Activated T-cell treated with anti-CD3 and anti-CD28 coated beads, Interleukin-2, amount 50 U/mL, for 4 hours (primary cell): ENCODE results near the gene C9orf78. TPM values are rescaled to one million over a fixed set of nuclear protein-coding genes. Genes with fewer than 3 reads are reported as not detected.

Experiments
- ATAC-seq, 2 donors: fragments of 200-7000 bp; cut with Tn5 transposase; one replicate each; pipeline ENCODE4 v1.10.0; 2021
- DNase-seq: peaks from one replicate; pipeline ENCODE4 v3.0.0-alpha.2; 2020
- H3K27me3 Mint-ChIP-seq: one replicate; pipeline ENCODE4 v1.8.0; 2021; ENCODE audit warnings: low read depth, mixed read lengths
- H3K36me3 Mint-ChIP-seq: one replicate; pipeline ENCODE4 v1.8.0; 2022; ENCODE audit warnings: mixed read lengths; ENCODE audit not compliant: insufficient read depth
- H3K4me1 Mint-ChIP-seq: one replicate; pipeline ENCODE4 v1.8.0; 2021; ENCODE audit warnings: low read depth, mixed read lengths
- H3K4me3 Mint-ChIP-seq: one replicate; pipeline ENCODE4 v1.8.0; 2021; ENCODE audit warnings: mild to moderate bottlenecking, moderate library complexity, mixed read lengths
- H3K9me3 Mint-ChIP-seq: one replicate; pipeline ENCODE4 v1.8.0; 2021; ENCODE audit warnings: mixed read lengths
- total RNA-seq, 3 donors: library from RNA; stranded (reverse); gene quantifications; one replicate each; pipeline ENCODE4 v1.2.1, GENCODE V29; 2021

Gene C9orf78
- total RNA-seq, 3 donors from 2014 or later = 74.8 to 92.6 (median 76.2) TPM

DNA sequence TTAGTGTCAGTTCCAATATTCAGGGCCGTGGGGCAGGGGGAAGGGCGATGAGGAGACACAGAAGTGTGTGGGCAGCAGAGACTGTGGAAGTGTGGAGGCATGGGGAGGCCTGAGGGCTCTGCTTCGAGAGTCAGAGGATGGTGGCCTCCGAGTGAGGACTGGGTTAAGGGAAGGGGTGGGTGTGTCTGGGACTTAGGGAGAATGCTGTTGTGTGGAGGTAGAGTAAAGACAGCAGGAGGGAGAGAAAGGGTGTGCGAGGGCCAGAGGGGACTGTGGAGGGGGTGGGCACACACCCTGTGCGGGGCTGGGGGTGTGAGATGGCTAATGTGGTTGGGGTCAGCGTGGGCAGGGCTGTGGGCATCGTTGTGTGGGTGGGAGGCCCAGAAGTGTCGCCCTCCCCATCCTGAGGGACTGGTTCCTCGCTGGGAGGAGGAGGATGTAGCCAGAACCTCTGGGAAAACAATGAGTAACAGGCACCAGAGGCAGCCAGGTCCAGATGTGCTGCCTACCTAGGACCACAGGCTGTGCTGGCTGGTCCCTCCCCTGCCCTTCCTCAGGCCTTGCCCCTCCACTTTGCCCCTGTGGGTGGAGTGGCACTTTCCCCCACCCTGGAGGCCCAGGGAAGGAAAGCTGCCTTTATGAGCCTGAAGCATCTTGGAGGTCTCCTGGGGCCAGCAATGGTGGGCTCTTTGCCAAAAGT is 4.4 kb upstream of the C9orf78 start:
- H3K9me3 Mint-ChIP-seq = no peaks in the 10 kb centered on the region
- H3K4me1 Mint-ChIP-seq = peaks cover 63% of the 10 kb centered on the region
- H3K27me3 Mint-ChIP-seq = no peaks in the 10 kb centered on the region
- peaks cover 12% of the 10 kb centered on the region for H3K36me3 Mint-ChIP-seq
- DNase-seq (no peak), ATAC-seq (no peak)
- H3K4me3 Mint-ChIP-seq = peak overlapping the region; percentile 42

GRCh38 chr9:129838707-129839259 is 3.7 kb upstream of the C9orf78 start:
- ATAC-seq (peak; percentile 39 to 56), DNase-seq (no peak)
- Mint-ChIP-seq H3K27me3 (no peaks in the 10 kb centered on the region), H3K9me3 (no peaks in the 10 kb centered on the region), H3K36me3 (peaks cover 12% of the 10 kb centered on the region), H3K4me1 (peaks cover 69% of the 10 kb centered on the region), H3K4me3 (peak overlapping the region; percentile 42)

- Mint-ChIP-seq H3K27me3 (no peaks in the 10 kb centered on the region), H3K36me3 (peaks cover 22% of the 10 kb centered on the region), H3K4me1 (peaks cover 69% of the 10 kb centered on the region), H3K9me3 (no peaks in the 10 kb centered on the region), H3K4me3 (peak overlapping the region; percentile 91)
- ATAC-seq (no peak), DNase-seq (peak; percentile 44)
Measured at GRCh38 chr9:129836311-129837007, 1.4 kb upstream of the C9orf78 start.

- peaks cover 62% of the 10 kb centered on the region for H3K4me1 Mint-ChIP-seq
- peak overlapping the region; percentile 91 for H3K4me3 Mint-ChIP-seq
- H3K36me3 Mint-ChIP-seq = peaks cover 24% of the 10 kb centered on the region
- peak in 1 of 2 donors; percentile 1 for ATAC-seq
- no peak for DNase-seq
- no peaks in the 10 kb centered on the region for H3K9me3 Mint-ChIP-seq
- H3K27me3 Mint-ChIP-seq = no peaks in the 10 kb centered on the region
Measured at GRCh38 chr9:129835860-129836223, 767 bp upstream of the C9orf78 start.

- Mint-ChIP-seq H3K9me3 (no peaks in the 10 kb centered on the region), H3K27me3 (no peaks in the 10 kb centered on the region), H3K4me1 (peaks cover 52% of the 10 kb centered on the region), H3K4me3 (peak overlapping the region; percentile 98), H3K36me3 (peaks cover 28% of the 10 kb centered on the region)
- ATAC-seq (peak; percentile 6 to 11), DNase-seq (peak; percentile 40)
Measured at GRCh38 chr9:129834489-129835127, 467 bp downstream of the C9orf78 start.

DNA sequence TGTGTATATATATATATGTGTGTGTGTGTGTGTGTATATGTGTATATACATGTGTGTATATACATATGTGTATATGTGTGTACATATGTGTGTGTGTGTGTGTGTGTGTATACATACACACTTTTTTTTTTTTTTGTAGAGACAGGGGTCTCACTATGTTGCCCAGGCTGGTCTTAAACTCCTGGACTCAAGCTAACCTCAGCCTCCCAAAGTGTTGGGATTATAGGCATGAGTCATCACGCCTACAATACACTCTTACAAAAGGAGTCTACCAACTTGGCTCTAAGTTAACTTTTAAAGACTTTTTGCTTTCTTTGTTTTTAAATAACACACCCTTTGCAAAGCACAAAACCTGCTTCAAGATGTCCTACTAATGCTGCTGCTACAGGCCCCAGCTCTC is 2.1 kb downstream of the C9orf78 start:
- no peak for ATAC-seq
- H3K27me3 Mint-ChIP-seq = no peaks in the 10 kb centered on the region
- H3K9me3 Mint-ChIP-seq = no peaks in the 10 kb centered on the region

DNA sequence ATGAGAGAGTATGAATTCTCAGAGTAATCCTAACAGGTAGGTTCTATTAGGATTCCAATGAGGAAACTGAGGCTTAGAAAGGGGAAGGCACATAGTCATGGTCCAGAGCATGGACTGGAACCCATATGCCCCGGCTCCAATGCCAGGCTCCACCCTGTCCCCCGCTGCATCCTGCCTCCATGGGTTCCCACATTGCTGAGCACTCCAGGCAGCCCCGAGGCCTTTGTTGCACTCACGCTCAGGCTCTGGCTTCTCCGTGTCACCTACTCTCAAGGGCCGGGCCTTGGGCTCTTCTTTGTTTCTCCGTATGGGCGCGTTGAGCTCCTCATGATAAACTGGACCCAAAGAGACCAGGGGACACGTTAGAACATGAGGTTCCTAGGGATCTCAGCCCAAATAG is 6.1 kb downstream of the C9orf78 start:
- H3K27me3 Mint-ChIP-seq = no peaks in the 10 kb centered on the region
- ATAC-seq (no peak), DNase-seq (no peak)
- peaks cover 9% of the 10 kb centered on the region for H3K4me1 Mint-ChIP-seq
- no peaks in the 10 kb centered on the region for H3K9me3 Mint-ChIP-seq
- no peak overlapping the region for H3K4me3 Mint-ChIP-seq
- peaks cover 28% of the 10 kb centered on the region for H3K36me3 Mint-ChIP-seq

More for the DNA sequence above, 2.1 kb downstream of the C9orf78 start:
- Mint-ChIP-seq H3K4me1 (peaks cover 37% of the 10 kb centered on the region), H3K36me3 (peaks cover 34% of the 10 kb centered on the region), H3K4me3 (peak overlapping the region; percentile 98)
- no peak for DNase-seq

DNA sequence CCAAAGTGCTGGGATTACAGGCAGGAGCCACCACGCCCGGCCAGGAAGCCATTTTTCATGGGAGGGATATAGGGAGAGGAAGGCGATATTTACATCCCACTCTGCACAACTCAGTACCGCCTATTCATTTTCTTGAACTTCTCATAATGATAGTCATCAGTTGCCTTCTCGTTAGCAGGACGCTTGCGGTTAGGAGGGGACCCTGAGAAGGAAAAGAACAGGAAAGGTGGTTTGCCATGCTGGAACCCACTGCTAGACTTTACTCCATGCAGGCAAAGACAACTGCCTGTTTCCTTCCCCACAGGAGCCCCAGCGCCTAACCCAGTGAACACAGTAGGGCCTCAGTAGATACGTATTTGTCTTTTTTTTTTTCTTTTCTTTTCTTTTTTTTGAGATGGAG is 7.0 kb downstream of the C9orf78 start:
- peaks cover 23% of the 10 kb centered on the region for H3K36me3 Mint-ChIP-seq

DNA sequence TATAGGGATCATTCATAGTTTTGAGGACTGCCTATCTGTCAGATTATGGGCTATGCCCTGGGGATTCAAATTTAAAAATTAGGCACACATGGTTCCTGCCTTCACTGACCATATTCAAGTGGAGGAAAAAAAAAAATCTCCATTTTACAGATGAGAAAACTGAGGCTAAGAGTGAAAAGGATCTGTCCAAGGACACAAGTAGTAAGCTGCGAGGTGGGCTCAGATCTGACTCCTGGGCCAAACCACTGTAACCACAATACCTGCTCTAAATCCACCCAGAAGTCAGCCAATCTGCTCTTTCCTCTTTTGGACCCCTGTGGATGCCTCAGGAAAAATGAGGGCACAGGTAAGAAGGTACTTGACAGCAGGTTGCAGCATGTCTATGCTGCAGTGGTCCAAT is 8.3 kb downstream of the C9orf78 start:
- DNase-seq = no peak
- H3K4me1 Mint-ChIP-seq = peaks cover 10% of the 10 kb centered on the region
- no peak for ATAC-seq
- H3K36me3 Mint-ChIP-seq = peaks cover 25% of the 10 kb centered on the region
- H3K27me3 Mint-ChIP-seq = no peaks in the 10 kb centered on the region
- no peaks in the 10 kb centered on the region for H3K9me3 Mint-ChIP-seq
- no peak overlapping the region for H3K4me3 Mint-ChIP-seq

More for the DNA sequence above, 7.0 kb downstream of the C9orf78 start:
- DNase-seq = no peak
- no peak for ATAC-seq
- H3K9me3 Mint-ChIP-seq = no peaks in the 10 kb centered on the region
- no peak overlapping the region for H3K4me3 Mint-ChIP-seq
- H3K27me3 Mint-ChIP-seq = no peaks in the 10 kb centered on the region
- H3K4me1 Mint-ChIP-seq = peaks cover 1% of the 10 kb centered on the region

GRCh38 chr9:129826344-129826743 is 8.7 kb downstream of the C9orf78 start:
- no peaks in the 10 kb centered on the region for H3K9me3 Mint-ChIP-seq
- ATAC-seq (no peak), DNase-seq (no peak)
- no peaks in the 10 kb centered on the region for H3K27me3 Mint-ChIP-seq
- peaks cover 10% of the 10 kb centered on the region for H3K4me1 Mint-ChIP-seq
- no peak overlapping the region for H3K4me3 Mint-ChIP-seq
- H3K36me3 Mint-ChIP-seq = peaks cover 24% of the 10 kb centered on the region

DNA sequence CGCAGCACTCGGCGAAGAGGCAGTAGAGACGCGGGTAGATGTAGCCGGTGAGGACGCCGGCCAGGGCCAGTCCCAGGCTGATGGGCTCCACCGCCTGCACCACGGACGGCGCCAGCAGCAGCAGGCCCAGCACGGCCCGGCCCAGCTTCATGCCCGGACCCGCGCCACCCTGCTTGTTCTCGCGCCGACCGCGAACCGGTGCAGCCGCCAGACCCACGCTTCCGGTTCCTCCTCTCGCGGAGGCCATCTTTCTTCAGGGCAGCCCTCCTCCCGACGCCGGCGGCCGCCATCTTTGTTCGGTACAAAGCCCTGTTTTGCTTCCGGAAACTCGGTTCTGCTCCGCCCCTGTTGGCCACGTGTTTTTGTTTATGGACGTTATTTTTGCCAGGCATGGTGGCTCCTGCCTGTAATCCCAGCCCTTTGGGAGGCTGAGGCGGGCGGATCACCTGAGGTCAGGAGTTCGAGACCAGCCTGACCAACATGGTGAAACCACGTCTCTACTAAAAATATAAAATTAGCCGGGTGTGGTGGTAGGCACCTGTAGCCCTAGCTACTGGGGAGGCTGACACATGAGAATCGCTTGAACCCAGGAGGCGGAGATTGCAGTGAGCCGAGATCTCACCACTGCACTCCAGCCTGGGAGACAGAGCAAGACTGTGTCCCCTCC is 11.0 kb downstream of the C9orf78 start, which contains the start of gene TOR1A:
TOR1A (minus strand) TSS at position 202 of the 667 bp plus-strand sequence; CDS start at position 151, 51 bp downstream.
- Mint-ChIP-seq H3K4me3 (peak within 1 kb of the TSS; percentile 83), H3K36me3 (peaks cover 13% of the 10 kb centered on the region), H3K9me3 (no peaks in the 10 kb centered on the region), H3K4me1 (peaks cover 11% of the 10 kb centered on the region), H3K27me3 (no peaks in the 10 kb centered on the region)
- peak; percentile 89 for DNase-seq
- ATAC-seq = peak; percentile 93 to 94

DNA sequence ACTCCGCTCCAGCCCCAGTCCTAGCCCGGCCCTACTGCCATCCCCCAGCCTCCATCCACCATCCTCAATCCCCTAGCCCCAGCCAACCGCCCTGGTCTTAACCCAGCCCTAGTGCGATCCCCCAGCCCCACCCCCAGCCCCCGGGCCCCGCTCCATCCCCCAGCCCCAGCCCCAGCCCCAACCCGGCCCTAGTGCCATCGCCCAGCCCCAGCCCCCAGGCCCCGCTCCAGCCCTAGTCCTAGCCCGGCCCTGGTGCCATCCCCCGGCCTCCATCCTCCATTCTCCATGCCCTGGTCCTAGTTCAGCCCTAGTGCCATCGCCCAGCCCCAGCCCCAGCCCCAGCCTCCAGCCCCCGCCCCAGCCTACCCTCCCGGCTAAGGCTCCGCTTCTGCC is 11.5 kb downstream of the C9orf78 start:
- ATAC-seq (peak; percentile 36 to 39), DNase-seq (no peak)
- Mint-ChIP-seq H3K36me3 (peaks cover 16% of the 10 kb centered on the region), H3K27me3 (no peaks in the 10 kb centered on the region), H3K9me3 (no peaks in the 10 kb centered on the region), H3K4me3 (peak overlapping the region; percentile 83), H3K4me1 (peaks cover 14% of the 10 kb centered on the region)

DNA sequence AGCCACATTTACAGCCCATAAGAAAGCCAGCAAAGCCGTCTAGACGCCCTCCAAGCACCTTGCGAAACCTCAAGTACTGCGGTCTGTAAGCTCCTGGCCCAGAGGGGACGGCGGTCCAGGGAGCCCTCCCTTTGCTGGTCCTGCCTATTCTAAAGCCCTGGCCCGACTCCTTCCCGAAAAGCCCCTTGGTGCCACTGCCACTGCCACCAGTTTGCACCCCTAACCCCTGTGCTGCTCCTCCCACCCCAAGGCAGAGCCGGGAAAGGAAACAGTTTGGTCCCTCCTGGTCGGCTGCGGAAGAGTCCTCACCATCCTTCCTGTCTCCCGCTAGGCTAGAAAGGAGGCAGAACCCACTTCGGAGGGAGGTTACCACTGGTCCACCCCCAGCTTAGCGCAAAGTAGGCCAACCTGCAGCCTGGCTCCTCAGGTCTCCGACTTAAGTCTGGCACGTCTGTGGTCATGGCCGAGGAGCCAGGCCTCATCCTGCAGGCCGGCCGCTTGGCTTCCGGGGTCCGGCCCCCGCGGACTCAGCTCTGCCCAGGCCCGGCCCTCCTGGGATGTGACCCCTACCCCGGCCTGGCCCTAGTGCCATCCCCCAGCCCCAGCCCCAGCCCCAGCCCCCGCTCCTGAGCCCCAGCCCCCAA is 12.1 kb downstream of the C9orf78 start:
- Mint-ChIP-seq H3K27me3 (no peaks in the 10 kb centered on the region), H3K4me1 (peaks cover 14% of the 10 kb centered on the region), H3K4me3 (peak overlapping the region; percentile 83), H3K9me3 (no peaks in the 10 kb centered on the region), H3K36me3 (peaks cover 19% of the 10 kb centered on the region)
- ATAC-seq = peak; percentile 7 to 8
- no peak for DNase-seq
